ENCODE measurements around the gene GRIN2C.

GRIN2C gene

DNA sequence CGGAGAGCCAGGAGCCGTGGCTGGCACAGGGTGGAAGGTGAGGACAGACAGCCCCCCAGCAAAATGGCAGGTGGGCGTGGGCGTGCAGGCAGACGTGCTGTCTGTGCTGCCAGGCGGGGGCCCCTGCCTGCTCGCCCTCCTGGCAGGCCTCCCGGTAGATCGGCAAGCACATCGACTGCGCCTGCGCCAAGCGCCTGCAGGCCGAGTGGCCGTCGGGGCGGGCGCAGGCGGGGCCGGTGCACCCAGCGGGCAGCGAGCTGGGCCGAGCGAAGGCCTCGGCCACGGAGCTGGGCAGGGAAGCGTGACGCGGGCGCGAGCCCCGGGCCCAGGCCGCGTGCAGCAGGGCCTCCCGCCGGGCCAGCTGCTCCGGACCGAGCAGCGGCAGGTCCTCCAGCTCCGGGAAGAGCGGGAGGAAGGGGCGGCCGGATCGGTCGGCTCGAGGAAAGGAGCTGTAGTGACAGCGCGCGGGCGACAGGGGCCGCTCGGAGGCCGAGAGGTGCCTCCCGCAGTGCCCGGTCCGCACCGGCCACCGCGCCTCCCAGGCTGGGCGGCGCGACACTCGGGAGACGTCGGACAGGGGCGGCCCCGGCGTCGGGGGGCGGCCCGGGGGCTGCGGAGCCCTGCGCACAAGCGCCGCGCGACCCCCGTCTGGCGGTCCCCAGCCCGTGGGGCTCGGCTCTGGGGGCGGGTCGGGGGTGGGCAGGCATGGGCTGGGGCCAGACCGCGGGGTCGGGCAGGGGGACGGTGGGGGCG, 16.9 kb downstream of the GRIN2C start:
- no peak for DNase-seq

DNA sequence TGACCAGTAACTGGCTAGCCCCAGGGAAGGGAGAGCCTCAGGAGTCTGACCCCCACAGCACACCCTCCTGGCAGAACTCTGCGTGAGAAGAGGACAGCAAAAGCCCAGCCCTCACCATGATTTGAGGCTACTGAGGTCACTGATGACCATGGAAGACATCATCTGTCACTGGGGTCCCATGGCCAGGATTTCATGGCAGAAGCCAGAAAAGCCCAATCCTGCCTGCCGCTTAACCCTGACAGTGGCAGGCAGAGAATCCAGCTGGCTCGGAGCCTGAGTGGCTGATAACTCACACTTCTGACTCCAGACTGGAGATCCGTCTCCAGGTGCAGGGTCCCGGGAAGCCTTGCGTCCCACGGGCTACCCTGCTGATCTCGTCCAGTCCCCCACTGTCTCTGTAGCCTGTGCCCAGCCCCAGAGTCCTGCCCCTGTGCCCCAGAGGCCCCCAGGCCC, 17.5 kb downstream of the GRIN2C start:
- DNase-seq = no peak

DNA sequence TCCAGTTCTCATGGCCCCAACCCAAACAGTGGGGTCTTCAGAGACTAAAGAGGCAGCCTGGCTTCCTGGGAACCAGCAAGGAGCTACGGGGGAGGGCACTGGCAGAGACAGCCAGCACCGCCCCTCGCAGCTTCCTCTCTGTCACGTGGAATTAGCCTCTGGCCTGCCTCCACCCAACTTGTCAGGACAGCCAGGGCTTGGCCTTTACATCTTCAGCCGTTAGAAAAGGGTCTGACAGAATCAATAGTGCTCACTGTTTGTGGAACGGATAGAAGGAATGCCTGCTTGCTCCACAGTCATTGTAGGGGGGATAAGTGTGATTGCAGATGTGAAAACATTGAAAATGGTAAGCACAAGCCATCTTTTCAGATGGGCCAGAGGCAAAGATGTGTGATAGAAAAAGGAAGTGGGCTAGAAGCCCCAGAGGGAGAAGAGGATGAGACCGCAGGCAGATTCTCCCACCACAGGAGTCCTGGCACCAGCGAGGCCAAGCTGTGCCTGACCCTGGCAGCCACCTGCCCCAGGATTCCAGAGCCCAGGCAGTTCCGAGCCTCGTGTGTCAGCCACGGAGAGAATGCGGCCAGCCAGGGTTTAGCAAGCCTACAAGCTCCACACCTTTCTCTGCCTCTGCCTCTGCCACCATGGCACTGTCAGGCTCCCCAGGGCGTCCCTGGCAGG, 18.6 kb downstream of the GRIN2C start:
- no peak for DNase-seq

DNA sequence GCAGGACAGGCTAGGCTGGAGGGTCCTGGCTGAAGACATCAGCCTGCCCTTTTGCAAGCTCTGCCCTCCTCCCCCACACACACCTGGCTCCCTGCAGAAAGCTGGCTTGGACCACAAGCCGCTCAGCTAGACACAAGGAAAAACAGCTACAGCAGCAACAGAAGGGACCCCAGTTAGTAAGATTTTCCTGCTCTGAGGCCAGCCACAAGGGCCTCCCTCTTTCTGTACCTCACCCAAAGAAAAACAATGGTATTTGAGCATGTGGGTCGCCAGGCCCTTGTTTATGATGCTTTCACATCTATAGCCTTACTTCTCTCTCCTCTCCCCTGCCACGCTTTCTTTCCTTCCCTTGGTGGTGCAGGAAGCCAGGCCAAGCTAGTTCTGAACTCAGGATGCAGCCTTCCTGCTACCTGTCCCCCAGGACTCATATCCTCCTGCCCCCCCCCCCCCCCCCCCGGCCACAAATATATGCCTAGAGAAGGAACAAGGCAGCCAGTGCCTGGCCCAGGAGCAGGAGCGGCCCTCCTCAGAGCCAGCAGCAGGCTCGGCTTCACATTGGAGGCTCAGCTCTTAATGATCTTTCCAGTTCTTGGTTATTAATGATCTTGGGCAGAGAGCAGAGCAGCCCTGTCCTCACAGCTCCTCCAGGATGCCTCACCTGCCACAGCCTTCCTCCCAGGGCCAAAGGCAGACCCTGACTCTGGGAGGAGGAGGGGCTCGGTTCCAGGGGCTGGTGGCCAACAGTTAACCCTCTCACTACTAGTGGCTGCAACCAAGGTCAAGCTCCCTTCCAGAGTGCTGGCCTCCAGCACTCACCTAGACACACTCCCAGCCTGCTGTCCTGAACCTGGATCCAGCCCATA, 19.5 kb downstream of the GRIN2C start:
- no peak for DNase-seq

GRCh38 chr17:74838274-74838673, 21.4 kb downstream of the GRIN2C start:
- DNase-seq = no peak

- DNase-seq = no peak
Measured at GRCh38 chr17:74836691-74837467, 22.8 kb downstream of the GRIN2C start.

GRCh38 chr17:74836191-74836590, 23.5 kb downstream of the GRIN2C start:
- no peak for DNase-seq

- DNase-seq = no peak
Measured at GRCh38 chr17:74833501-74834377, 25.9 kb downstream of the GRIN2C start.

- no peak for DNase-seq
Measured at GRCh38 chr17:74832421-74832820, 27.3 kb downstream of the GRIN2C start.

DNA sequence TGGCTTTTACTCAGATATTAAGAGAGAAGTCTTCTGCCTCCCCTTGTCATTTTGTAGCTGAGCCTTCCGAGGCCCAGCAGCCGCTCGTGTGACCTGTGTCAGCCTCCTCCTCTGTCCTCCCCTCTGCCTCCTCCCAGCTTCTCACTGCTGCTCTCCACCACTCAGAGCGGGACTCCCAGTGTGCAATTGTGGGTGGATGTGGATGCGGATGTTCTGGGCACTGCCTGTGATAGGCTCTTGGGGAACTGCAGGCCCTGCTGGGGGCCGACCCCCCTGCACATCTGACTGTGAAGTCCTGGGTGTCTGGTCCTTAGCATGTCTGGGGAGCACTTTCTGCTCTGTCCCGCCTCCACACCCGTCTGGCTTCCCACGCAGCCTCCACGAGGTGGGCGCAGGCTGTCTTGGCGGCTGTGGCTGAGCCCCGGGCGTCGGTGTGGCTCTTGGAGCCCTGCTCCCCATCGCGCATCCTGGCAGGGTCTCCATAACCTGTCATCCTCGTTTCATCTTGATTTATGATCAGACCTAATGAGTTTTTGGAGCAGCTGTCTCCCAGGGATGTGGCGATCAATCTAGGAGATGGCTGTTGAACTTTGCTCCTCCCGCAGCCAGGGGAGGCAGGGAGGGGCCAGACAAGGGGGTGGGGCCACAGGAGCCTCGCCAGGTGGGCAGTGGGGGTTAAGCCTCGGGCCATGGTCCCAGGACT, 28.1 kb downstream of the GRIN2C start:
- DNase-seq = no peak

- no peak for DNase-seq
Measured at GRCh38 chr17:74830861-74831260, 28.8 kb downstream of the GRIN2C start.

- no peak for DNase-seq
Measured at GRCh38 chr17:74827800-74828199, 31.9 kb downstream of the GRIN2C start.

- no peak for DNase-seq
Measured at GRCh38 chr17:74825952-74826719, 33.5 kb downstream of the GRIN2C start.

- DNase-seq = no peak
Measured at GRCh38 chr17:74824961-74825627, 34.6 kb downstream of the GRIN2C start.

GRCh38 chr17:74822939-74823367, 36.7 kb downstream of the GRIN2C start:
- DNase-seq = no peak

GRCh38 chr17:74822335-74822938, 37.2 kb downstream of the GRIN2C start:
- DNase-seq = no peak

GRCh38 chr17:74821655-74822334, 37.9 kb downstream of the GRIN2C start:
- DNase-seq = no peak

DNA sequence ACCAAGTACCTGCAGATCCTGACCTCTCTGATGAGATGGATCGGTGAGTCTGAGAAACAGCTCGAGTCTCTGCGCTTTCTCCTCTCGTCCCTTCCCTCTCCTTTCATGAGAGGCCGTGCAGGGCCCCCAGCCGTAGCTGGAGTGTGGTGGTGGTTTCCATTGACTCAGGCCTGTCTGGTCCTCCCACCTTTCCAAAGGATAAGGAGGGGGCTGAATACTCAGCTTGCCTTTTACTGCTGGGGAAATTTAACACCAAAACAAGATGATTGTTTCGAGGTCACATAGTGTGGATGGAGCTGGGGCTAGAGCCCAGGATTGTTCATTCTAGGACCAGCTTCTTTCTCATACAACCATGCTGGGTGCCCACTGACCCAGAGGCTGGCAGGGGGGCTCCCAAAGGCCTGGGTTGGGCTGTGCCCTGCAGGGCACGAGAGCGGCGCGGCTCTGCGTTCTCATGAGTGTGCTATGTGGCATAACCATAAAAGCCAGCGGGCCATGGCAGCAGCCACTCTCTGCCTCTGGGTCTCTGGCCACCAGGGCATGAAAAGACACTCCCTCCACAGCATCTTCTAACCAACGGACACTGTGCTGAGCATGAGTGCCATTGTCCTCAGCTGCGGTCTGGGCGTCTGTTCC, 39.8 kb downstream of the GRIN2C start:
- DNase-seq = no peak
